ENCODE measurements around the gene IRGQ. TPM values are rescaled to one million over a fixed set of nuclear protein-coding genes. Genes with fewer than 3 reads are reported as not detected.

Gene IRGQ
- total and polyA plus RNA-seq, 2 donors (not counting 3 experiments of a cell fraction or from before 2014, with no cell fraction given): 15.8 to 33.2 TPM

DNA sequence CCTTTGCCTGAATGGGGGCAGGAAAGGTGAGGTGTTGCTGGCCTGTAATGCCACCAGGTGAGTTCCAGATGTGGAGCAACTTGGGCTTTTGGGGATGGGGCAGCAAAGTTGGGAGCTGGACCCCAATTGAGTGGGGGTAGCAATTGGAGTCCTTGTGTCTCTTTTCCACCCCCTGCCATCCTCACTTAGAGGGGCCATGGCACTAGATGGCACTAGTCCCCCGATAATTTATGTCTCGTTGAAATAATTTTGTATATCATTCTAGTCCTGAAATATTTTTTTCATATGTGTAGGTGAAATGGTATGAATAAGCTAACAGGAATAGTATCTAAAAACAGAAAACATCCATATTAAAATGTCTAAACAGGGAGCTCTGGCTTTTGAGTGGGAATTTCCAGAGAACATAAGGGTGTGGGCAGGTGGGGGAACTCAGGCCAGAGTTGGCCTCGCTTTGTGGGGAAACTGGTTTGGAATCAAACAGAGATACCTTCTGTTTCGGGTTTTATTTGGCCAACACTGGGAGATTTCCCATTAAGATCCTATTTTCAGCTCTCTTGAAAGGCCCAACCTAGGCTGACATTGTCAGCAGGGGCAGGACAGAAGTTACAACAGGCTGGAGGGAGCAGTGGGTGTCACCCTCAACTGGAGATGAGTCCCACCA lies 3.8 kb upstream of the IRGQ start:
- Histone ChIP-seq H3K4me2 (ENCODE audit: insufficient read depth, low read length) (no peak overlapping the region), H3K4me3 (replicated peaks in 1 of 3; ENCODE audit: insufficient read depth in 1 of 3, low read depth in 1 of 3, low read length in 3 of 3) (no peak overlapping the region), H3K36me3 (ENCODE audit: control insufficient read depth in 2 of 2, extremely low read depth in 1 of 2, insufficient read depth in 2 of 2, low read length in 2 of 2) (peaks cover 4 to 10% of the 10 kb centered on the region in 2 experiments), H3K27me3 (ENCODE audit: control insufficient read depth in 2 of 2, insufficient read depth in 2 of 2, low read length in 2 of 2) (no peaks in the 10 kb centered on the region), H3K27ac (ENCODE audit: insufficient read depth, low read depth, low read length) (no peak overlapping the region), H3K9ac (replicated peaks; ENCODE audit: extremely low read depth, insufficient read depth, low read length) (no peak overlapping the region), H3K4me1 (ENCODE audit: control insufficient read depth, extremely low read depth, insufficient read depth, low read length) (peaks cover 19% of the 10 kb centered on the region), H4K20me1 (replicated peaks; ENCODE audit: control insufficient read depth, extremely low read depth, insufficient read depth, low read length) (no peaks in the 10 kb centered on the region), H2AFZ (ENCODE audit: low read depth, low read length) (no peak overlapping the region), H3K9me3 (replicated peaks; ENCODE audit: control insufficient read depth, insufficient read depth, low read length) (no peaks in the 10 kb centered on the region), H3K9me1 (replicated peaks; ENCODE audit: control insufficient read depth, extremely low read depth, insufficient read depth, low read length) (no peaks in the 10 kb centered on the region), H3K79me2 (ENCODE audit: control insufficient read depth, insufficient read depth, low read length) (peaks cover 27% of the 10 kb centered on the region)
- ChIA-PET POLR2A (no interaction called here), CTCF (interaction anchor here (1.2 to 1.7 kb wide), 3 partner anchors 62 to 210 kb away, joined by 3 to 5 read pairs (median 4); no protein-coding TSS in a partner anchor)
- dilution Hi-C loops (cut with MboI; ENCODE audit: extremely low pct_ligation_motif_present, low sequenced_read_pairs) (no loop called here), intact Hi-C loops (cut with micrococcal nuclease) (no loop called here)
- BruUV-seq (replicated peaks): no TSS peak
- TF ChIP-seq GATA2 (IDR thresholded peaks at IDR 0.05; ENCODE audit: insufficient read depth, insufficient read length, low read depth, low read length) (no peak), MYC (IDR thresholded peaks at IDR 0.05; ENCODE audit: low read depth, low read length) (no peak), JUN (IDR thresholded peaks at IDR 0.05; ENCODE audit: borderline replicate concordance, insufficient read depth, insufficient read length, low read depth) (no peak), POLR2A (IDR thresholded peaks at IDR 0.05; ENCODE audit: low read depth, low read length) (no peak), FOS (IDR thresholded peaks at IDR 0.05; ENCODE audit: borderline replicate concordance, insufficient read depth, low read length) (no peak), EZH2 (IDR thresholded peaks at IDR 0.05; ENCODE audit: borderline replicate concordance, low read depth, low read length, severe bottlenecking) (no peak), POLR2AphosphoS5 (IDR thresholded peaks at IDR 0.05; ENCODE audit: insufficient read depth, low read depth, low read length) (no peak)
- TF ChIP-seq, protein P1, sequence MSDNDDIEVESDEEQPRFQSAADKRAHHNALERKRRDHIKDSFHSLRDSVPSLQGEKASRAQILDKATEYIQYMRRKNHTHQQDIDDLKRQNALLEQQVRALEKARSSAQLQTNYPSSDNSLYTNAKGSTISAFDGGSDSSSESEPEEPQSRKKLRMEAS (IDR thresholded peaks at IDR 0.05; ENCODE audit: insufficient read depth, insufficient read length): no peak
- TF ChIP-seq, protein P2, sequence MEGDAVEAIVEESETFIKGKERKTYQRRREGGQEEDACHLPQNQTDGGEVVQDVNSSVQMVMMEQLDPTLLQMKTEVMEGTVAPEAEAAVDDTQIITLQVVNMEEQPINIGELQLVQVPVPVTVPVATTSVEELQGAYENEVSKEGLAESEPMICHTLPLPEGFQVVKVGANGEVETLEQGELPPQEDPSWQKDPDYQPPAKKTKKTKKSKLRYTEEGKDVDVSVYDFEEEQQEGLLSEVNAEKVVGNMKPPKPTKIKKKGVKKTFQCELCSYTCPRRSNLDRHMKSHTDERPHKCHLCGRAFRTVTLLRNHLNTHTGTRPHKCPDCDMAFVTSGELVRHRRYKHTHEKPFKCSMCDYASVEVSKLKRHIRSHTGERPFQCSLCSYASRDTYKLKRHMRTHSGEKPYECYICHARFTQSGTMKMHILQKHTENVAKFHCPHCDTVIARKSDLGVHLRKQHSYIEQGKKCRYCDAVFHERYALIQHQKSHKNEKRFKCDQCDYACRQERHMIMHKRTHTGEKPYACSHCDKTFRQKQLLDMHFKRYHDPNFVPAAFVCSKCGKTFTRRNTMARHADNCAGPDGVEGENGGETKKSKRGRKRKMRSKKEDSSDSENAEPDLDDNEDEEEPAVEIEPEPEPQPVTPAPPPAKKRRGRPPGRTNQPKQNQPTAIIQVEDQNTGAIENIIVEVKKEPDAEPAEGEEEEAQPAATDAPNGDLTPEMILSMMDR (IDR thresholded peaks at IDR 0.05; ENCODE audit: extremely low read depth in 1 of 2, insufficient read depth in 1 of 2, low read depth in 1 of 2, low read length in 2 of 2): no peak
- FAIRE-seq: no peak
- no peak for DNase-seq (ENCODE audit: low read depth, low spot score)
